Stimulated activated CD4-positive, alpha-beta T cell treated with anti-CD3 and anti-CD28 coated beads, Interleukin-4, amount 100 ng/mL, for 1 hour (primary cell): ENCODE measurements around the gene CDH15.

Source experiments
- DNase-seq: peaks from one replicate; pipeline ENCODE4 v3.0.0-alpha.2; 2020

The CDH15 gene

DNA sequence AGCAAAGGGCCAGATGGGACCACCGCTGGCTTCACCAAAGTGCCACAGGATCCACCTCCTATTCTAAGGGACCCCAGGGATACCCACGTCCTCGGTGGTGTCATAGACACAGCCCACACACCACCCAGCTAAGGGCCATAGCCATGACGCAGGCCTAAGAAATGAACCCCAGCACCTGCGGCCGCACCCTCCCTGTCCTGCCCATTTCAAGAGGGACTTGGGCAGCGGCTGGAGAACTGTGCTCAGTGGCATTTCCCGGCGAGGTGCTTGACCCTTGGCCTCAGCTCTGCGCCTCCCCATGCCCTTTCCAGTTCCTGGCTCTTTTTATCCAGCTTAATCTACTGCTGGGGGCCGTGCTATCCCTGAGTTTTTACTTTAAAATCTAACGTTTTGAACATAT, 73.2 kb downstream of the CDH15 start:
- no peak for DNase-seq
